ENCODE data around the gene EXOC2.

The EXOC2 gene

DNA sequence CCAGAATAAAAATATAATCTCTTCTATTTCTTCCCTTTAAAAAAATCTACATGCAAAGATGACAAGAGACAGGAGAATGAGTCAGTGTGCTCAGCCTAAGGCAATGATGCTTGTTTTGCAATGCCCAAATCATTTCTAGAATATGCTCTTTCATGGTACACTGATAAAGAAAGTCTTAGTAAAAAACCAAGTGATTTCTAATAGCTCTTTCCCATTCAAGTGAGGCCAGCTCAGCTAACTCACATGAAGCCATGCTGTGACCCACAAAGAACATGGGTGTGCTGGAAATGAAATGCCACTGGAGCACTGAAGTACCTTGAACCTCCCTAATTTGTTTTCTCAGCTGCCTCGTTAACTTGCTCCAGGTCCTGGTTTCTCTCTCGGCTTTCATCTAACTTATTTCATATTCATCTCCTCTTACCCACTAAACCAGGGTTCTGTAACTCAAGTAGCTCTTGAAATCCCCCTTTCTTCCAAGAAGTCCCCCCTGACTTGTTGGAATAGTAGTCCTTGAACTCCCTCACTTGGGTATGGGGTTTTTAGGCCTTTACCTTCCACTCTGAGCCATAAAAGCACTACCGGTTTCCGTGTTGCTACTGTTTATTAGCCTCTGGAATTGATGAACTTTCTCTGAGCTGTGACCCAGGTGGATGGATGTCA, 208.7 kb downstream of the EXOC2 start:
- H3K9ac ChIP-seq, result no peak overlapping the region
- TF ChIP-seq, protein P1, sequence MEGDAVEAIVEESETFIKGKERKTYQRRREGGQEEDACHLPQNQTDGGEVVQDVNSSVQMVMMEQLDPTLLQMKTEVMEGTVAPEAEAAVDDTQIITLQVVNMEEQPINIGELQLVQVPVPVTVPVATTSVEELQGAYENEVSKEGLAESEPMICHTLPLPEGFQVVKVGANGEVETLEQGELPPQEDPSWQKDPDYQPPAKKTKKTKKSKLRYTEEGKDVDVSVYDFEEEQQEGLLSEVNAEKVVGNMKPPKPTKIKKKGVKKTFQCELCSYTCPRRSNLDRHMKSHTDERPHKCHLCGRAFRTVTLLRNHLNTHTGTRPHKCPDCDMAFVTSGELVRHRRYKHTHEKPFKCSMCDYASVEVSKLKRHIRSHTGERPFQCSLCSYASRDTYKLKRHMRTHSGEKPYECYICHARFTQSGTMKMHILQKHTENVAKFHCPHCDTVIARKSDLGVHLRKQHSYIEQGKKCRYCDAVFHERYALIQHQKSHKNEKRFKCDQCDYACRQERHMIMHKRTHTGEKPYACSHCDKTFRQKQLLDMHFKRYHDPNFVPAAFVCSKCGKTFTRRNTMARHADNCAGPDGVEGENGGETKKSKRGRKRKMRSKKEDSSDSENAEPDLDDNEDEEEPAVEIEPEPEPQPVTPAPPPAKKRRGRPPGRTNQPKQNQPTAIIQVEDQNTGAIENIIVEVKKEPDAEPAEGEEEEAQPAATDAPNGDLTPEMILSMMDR (conservative IDR thresholded peaks at IDR 0.05; ENCODE audit: low read depth, low read length), result no peak
- H2AFZ ChIP-seq (ENCODE audit: low read depth), result no peak overlapping the region
- no peaks in the 10 kb centered on the region for H3K27me3 ChIP-seq (ENCODE audit: insufficient read depth, low read depth)
- H3K36me3 ChIP-seq (ENCODE audit: insufficient read depth), result no peaks in the 10 kb centered on the region
- H3K79me2 ChIP-seq (ENCODE audit: insufficient read depth, low read depth), result no peaks in the 10 kb centered on the region
- no peak overlapping the region for H3K4me3 ChIP-seq (IDR thresholded peaks at IDR 0.05; ENCODE audit: insufficient read depth, low read depth, low read length)
- H3K4me1 ChIP-seq (ENCODE audit: low read depth, poor library complexity, severe bottlenecking), result no peaks in the 10 kb centered on the region
- H3K27ac ChIP-seq, result no peak overlapping the region
- no peaks in the 10 kb centered on the region for H4K20me1 ChIP-seq (ENCODE audit: insufficient read depth)
- no peak overlapping the region for H3K4me2 ChIP-seq

DNA sequence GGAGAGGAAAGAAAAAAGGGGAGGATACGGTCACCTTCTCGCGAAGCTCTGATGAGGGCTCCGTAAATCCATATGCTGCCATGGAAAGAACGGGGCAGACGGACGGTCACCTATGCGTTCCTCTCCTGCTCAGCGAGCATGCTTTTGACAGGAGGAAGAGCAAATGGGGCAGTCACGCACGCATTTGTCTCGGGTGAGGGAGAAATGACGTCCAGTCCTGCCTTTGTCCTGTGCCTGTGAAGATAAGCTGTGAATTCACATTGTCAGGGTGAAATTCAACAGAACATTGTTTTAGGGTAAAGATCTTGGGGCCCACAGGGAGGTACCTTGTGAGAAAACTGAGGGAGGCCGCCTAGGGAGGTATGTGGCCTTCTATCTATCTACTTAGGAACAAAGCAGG, 217.6 kb downstream of the EXOC2 start:
- Histone ChIP-seq H3K4me2 (no peak overlapping the region), H3K4me3 (IDR thresholded peaks at IDR 0.05; ENCODE audit: insufficient read depth, low read depth, low read length) (no peak overlapping the region), H4K20me1 (ENCODE audit: insufficient read depth) (no peaks in the 10 kb centered on the region), H3K36me3 (ENCODE audit: insufficient read depth) (no peaks in the 10 kb centered on the region), H3K9ac (no peak overlapping the region), H2AFZ (ENCODE audit: low read depth) (no peak overlapping the region), H3K4me1 (ENCODE audit: low read depth, poor library complexity, severe bottlenecking) (no peaks in the 10 kb centered on the region), H3K27ac (no peak overlapping the region), H3K27me3 (ENCODE audit: insufficient read depth, low read depth) (no peaks in the 10 kb centered on the region), H3K79me2 (ENCODE audit: insufficient read depth, low read depth) (no peaks in the 10 kb centered on the region)
- TF ChIP-seq, protein P1 (conservative IDR thresholded peaks at IDR 0.05; ENCODE audit: low read depth, low read length), result no peak

DNA sequence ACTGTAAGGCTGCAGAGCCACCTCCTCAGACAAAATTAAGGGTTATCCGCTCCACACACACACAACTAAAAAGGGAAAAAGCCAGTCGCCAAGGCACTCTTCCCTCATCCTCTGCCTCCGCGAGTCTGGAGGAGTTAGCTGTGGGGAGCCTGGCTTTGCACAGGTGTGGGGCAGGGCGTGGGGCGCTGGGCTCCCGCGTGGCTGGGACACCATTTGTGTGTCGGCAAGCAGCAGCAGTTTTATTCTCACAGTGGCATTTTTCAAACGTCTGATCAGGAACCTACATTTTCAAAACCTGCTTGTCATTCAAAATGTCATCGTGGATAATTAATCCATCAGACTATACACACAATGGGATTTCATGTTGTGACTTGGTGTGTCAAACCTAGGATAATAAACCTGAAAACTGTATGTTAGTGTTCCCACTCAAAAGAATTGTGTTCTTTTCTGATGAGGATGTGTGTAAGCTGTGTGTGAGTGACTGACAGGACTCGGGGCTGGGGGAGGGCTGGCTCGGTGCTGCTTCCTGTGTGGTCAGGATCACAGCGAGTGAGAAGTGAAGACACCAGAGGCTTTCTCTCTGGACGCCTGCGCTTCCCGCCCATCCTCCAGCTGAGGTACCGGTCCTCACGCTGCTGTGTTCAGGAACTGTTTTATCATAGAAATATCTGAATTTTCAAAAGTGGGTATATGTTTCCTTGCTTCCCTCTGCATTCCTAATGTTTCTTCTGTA, 218.3 kb downstream of the EXOC2 start:
- H4K20me1 ChIP-seq (ENCODE audit: insufficient read depth), result no peaks in the 10 kb centered on the region
- TF ChIP-seq, protein P1 (conservative IDR thresholded peaks at IDR 0.05; ENCODE audit: low read depth, low read length), result no peak
- H3K79me2 ChIP-seq (ENCODE audit: insufficient read depth, low read depth), result no peaks in the 10 kb centered on the region
- H3K4me2 ChIP-seq, result no peak overlapping the region
- H2AFZ ChIP-seq (ENCODE audit: low read depth), result no peak overlapping the region
- no peak overlapping the region for H3K9ac ChIP-seq
- H3K4me1 ChIP-seq (ENCODE audit: low read depth, poor library complexity, severe bottlenecking), result no peaks in the 10 kb centered on the region
- H3K27me3 ChIP-seq (ENCODE audit: insufficient read depth, low read depth), result no peaks in the 10 kb centered on the region
- H3K27ac ChIP-seq, result no peak overlapping the region
- H3K4me3 ChIP-seq (IDR thresholded peaks at IDR 0.05; ENCODE audit: insufficient read depth, low read depth, low read length), result no peak overlapping the region
- no peaks in the 10 kb centered on the region for H3K36me3 ChIP-seq (ENCODE audit: insufficient read depth)

DNA sequence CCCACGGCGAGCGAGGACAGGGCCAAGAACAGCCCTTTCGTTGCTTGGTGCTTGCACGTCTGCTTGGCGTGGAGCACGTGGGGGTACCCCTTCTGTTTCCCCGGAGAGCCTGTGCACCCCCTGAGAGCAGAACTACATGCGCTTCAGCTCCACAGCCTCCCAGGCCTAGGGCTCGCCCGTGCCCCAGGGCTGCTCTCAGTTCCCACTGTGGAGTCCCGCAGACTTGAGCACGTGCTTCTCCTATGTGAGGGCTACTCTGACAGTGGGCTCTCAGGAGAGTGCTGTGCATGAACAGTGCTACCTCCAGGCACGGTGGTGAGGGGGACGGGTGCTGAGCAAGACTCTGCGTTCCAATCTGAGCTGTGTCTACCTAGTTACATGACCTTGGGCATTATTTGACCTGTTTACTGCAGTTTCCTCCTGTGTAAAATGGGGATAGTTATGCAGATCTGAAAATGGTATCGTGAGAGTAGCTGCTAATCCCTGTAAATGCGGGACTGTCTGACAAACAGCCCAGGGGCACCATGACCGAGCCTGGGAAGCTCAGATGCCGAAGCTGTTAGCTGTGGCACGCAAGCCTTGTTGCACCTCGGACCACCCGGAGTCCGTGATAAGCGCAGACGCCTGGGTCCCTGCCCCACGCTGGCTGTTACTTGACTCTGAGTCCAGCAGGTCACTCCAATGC, 219.0 kb downstream of the EXOC2 start:
- TF ChIP-seq, protein P1 (conservative IDR thresholded peaks at IDR 0.05; ENCODE audit: low read depth, low read length), result no peak
- Histone ChIP-seq H3K27ac (no peak overlapping the region), H3K4me3 (IDR thresholded peaks at IDR 0.05; ENCODE audit: insufficient read depth, low read depth, low read length) (no peak overlapping the region), H4K20me1 (ENCODE audit: insufficient read depth) (no peaks in the 10 kb centered on the region), H3K9ac (no peak overlapping the region), H3K4me1 (ENCODE audit: low read depth, poor library complexity, severe bottlenecking) (no peaks in the 10 kb centered on the region), H3K36me3 (ENCODE audit: insufficient read depth) (no peaks in the 10 kb centered on the region), H3K4me2 (no peak overlapping the region), H3K79me2 (ENCODE audit: insufficient read depth, low read depth) (no peaks in the 10 kb centered on the region), H3K27me3 (ENCODE audit: insufficient read depth, low read depth) (no peaks in the 10 kb centered on the region), H2AFZ (ENCODE audit: low read depth) (no peak overlapping the region)

Measured in KMS-11 (cell line).